Fibroblast of skin of scalp (primary cell): ENCODE data around the gene CAPN5.
A peak's percentile ranks its signal among the peaks of the same experiment; 100 is the strongest.

Experiments
- DNase-seq: peaks from one replicate; pipeline ENCODE4 v3.0.0-alpha.2; 2013

CAPN5 gene

GRCh38 chr11:77065878-77066228 is 918 bp upstream of the CAPN5 start:
- DNase-seq, result peak; percentile 58

- no peak for DNase-seq
Measured at GRCh38 chr11:77067861-77068443, 1.2 kb downstream of the CAPN5 start.

DNA sequence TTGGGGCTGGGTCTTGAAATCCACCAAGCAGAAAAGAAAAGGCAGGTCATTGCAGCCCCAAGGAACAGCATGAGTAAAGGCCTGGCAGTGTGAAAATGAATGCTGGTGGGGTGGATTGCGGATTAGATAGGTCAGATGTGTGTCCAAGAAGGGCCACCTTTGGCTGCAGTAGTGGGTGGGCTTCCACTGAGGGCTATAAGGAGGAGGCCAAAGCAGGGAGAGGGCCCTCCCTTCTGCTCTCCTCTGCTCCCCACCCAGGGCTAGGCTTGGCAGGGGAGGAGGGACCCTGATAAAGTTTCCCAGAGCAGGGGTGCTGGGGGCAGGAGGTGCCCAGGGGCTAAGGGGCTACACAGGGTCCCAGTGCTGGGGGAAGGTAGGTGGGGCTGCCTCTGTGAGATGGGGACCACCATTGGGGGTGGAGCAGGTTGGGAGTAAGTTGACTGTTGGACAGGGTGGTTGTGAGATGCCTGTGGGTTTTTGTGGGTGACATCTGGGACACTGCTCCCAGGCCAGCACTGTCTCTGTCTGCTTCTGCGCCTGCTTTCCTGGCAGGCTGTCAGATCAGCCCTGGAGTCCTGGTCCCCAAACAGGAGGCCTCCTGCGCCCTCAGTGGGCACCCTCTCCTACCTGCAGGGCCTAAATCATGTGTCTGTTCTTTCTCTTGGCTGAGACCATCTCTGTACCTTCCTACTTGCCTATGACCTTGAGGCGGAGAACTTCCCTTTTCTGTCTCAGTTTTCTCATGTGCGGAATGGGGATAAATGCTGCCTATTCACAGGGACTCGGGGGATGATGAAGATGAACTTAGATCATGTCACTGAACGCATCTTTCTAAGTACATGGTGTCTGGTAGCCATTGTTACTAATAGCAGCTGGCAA is 1.9 kb downstream of the CAPN5 start:
- no peak for DNase-seq

GRCh38 chr11:77069336-77069968 is 2.7 kb downstream of the CAPN5 start:
- DNase-seq, result no peak

DNA sequence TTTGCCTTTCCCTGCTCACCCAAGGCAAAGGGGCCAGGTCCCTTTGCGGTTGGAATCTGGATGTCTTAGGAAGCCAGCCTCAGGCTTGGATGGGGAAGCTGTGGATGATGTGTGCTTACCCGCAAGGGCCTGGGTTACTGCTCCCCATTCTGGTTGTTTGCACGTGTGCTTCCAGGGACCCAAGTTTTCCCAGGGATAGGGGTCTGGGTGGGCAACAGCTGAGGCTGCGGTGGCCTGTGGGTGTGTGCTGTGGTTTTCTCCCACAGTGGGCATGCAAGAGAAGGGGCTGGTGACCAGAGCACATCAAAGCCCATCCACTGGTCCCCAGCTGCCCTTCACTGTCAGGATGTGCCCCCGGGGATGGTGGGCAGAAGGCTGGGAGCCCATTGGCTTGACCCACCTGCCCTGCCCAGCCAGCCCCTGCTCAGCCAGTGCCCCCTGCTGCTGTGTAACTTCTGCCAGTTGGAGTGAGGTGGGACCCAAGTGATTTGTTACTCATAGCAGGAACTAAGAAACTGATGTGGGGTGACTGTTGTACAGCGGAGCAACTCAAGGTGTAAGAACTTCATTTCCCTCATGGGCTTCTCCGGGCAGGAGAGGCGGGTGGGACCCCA is 3.3 kb downstream of the CAPN5 start:
- DNase-seq, result no peak

DNA sequence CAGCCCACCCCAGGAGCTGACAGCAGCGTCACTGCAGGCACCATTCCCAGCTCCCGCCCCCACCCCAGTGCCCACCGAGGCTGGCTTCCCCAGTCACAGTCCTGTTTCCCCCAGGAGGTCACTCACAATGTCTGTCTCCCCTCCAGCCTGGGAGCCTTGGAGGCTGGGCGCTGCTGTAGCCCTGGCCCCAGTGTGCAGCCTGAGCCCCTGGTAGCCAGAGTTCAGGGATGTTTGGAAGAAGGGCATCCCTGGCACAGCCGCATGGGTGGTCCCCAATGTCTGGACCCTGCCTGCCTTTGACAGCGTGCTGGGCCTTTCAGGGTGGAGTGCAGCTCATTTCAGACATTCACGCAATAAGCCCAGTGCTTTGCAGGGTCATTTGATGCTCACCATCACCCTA is 4.3 kb downstream of the CAPN5 start:
- DNase-seq, result no peak

GRCh38 chr11:77071671-77072605 is 5.2 kb downstream of the CAPN5 start:
- no peak for DNase-seq

GRCh38 chr11:77072851-77073327 is 6.1 kb downstream of the CAPN5 start:
- DNase-seq, result no peak

DNA sequence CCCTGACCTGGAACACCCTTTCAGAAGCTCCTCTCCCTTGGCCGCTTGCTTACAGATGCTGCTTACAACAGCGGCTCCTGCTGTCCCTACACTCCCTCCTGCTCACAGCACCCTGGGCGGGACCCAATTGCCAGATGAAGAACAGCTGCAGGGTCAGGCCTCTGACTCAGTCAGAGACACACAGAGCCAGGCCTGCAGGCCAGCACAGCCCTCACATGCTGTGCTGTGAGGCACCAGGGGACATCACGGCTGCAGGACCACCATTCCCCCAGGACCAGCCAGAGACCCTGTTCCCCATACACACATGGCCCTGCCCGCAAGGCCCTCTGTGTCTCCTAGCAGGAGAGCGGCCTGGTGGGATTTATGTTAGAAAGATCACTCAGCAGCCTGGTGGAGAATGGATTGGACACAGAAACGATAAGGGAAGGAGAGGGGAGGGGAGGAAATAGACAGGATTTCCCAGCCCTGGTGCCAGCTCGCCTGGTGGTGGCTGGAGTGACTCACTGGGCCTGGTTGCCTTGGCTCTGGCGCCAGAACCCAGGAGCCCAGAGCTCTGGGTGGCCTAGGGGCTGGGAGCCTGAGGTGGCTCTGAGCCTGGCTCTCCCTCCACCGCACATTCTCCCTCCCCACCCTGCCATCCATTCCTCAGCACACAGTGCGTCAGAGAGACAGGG is 6.7 kb downstream of the CAPN5 start:
- peak; percentile 93 for DNase-seq

DNA sequence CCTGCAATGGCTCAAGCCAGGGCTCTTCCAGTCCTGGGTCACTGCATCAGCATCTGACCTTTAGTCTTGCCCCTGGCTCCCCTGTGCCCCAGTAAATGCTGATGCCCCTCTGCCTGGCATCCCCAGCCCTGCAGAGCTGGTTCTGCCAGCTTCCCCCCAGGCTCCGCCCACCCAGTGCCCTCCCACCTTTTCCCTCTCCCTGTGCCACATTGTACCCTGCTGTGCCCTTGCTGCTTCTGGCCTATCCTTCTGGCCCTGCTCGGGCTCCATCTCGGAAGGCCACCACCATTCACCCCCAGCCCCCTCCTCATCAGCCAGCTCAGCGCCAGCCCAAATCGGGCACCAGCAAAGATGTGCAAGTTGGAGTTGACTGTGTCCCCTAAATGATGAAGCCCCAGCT is 7.4 kb downstream of the CAPN5 start:
- DNase-seq, result no peak

GRCh38 chr11:77074626-77075221 is 8.0 kb downstream of the CAPN5 start:
- DNase-seq, result no peak

- DNase-seq, result no peak
Measured at GRCh38 chr11:77075425-77075905, 8.7 kb downstream of the CAPN5 start.

- DNase-seq, result no peak
Measured at GRCh38 chr11:77079666-77080065, 12.9 kb downstream of the CAPN5 start.

- no peak for DNase-seq
Measured at GRCh38 chr11:77080643-77081210, 14.0 kb downstream of the CAPN5 start.

- no peak for DNase-seq
Measured at GRCh38 chr11:77081381-77081851, 14.6 kb downstream of the CAPN5 start.

GRCh38 chr11:77081976-77082836 is 15.4 kb downstream of the CAPN5 start:
- no peak for DNase-seq

DNA sequence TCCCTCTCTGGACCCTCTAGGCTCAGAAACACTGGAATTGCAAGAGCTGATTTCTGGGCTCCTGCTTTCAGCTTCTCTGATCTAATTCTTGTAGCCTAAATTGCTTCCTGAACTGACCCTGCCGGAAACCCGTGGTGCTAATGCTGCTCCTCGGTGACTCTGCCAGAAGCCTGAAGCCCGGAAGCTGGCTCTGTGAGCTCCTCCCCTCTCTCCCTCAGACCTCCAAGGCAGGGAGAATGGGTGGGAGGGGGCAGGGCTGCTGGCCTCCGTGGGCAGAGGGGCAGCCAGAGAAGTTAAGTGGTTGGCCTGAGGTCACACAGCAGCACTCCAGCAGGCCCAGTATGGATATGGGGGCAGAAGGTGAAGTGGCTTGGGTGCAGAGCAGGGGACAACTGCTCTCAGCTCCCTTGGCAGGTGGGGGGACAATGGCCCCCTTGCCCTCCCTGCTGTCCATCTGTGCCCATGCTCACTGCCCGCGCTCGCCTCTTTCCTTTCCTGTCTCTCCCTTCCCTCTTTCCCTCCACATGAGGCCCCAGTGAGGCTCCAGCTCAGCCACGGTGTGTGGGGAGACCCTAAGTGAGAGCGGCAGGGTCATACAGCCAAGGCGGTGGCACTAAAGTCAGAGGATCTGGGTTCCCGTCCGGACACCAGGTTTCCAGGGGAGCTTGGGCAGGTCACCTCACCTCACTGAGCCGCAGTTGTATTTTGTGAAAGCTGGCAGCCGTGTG is 16.2 kb downstream of the CAPN5 start:
- peak; percentile 44 for DNase-seq

DNA sequence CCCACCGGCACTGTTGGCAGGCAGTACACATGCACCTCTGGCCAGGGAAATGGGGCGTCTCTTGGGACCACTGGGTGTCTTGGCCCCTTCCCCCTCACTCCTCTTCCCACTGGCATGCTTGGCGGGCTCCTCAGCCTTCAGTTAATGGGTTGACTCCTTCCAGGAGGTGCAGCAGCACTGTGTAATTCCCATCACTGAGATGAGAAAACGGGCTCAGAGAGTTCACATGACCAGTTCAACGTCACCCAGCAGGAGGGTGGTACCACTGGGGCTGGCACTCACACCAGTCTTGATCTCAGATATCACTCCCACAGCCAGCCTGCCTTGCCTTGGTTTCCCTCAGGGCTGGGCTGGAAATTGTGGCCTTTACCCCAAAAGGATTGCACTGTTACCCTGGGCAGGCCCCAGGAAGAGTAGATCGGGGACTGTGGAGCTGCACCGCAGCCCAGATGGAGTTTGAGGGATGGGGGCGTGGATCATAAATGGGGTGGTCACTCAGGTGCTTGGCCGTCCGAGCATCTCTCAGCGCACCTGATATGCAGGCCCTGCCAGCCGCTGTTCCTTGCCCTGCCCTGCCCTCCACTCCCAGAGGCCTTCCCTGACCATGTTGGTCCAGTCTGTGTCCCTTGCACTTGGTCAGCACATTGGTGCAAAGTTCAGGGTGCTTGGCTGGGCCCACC is 16.9 kb downstream of the CAPN5 start:
- DNase-seq, result no peak
